ENCODE data around the gene RASGEF1C.
"Not testable (repeated sequence)": the region's sequence is repeated elsewhere in the genome, so short reads cannot be mapped to it uniquely, and the experiment has no call there.

The RASGEF1C gene

GRCh38 chr5:180100621-180101450 lies 108.2 kb downstream of the RASGEF1C start:
- no peak for DNase-seq (ENCODE audit: low read depth in 2 of 2)

DNA sequence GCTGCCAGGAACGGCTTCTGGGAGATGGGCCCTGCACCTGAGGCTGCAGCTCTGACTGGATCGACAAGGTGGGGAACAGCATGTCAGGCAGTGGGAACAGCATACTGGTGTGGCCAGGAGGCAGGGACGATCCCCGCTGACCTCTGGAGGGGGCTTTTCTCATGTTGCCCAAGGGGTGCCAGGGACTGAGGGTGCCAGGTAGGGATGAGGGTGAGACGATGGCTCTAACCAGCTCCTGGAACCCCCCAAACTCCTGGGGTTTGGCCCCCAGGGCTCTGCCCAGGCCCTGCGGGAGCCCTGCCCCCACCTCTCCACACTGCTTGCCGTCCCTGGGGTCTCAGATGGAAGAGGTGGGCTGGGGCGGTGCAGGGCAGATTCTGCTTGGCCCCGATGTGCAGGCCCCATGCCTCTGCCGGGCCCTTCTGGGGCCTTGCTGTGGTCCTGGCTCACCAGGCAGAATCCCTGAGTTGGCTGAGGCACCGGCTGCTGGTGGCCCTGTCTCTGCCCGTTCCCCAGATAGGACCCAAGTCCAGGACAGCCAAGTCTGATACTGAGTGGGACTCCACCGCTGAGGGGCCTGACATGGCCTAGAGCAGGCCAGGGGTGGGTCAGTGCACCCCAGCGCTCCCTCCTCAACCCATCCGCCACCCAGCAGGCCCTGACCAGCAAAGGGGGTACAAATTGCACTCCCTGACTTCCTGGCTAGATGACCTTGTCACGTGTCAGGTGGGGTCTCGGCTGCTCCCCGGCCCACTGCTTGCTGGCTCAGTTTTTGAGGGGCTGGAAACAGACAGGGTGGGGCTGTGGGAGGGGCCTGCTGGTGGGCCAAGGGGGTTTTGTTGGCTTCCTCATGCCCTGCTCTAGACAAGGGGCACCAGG lies 109.0 kb downstream of the RASGEF1C start:
- no peak for DNase-seq (ENCODE audit: low read depth in 2 of 2)

DNA sequence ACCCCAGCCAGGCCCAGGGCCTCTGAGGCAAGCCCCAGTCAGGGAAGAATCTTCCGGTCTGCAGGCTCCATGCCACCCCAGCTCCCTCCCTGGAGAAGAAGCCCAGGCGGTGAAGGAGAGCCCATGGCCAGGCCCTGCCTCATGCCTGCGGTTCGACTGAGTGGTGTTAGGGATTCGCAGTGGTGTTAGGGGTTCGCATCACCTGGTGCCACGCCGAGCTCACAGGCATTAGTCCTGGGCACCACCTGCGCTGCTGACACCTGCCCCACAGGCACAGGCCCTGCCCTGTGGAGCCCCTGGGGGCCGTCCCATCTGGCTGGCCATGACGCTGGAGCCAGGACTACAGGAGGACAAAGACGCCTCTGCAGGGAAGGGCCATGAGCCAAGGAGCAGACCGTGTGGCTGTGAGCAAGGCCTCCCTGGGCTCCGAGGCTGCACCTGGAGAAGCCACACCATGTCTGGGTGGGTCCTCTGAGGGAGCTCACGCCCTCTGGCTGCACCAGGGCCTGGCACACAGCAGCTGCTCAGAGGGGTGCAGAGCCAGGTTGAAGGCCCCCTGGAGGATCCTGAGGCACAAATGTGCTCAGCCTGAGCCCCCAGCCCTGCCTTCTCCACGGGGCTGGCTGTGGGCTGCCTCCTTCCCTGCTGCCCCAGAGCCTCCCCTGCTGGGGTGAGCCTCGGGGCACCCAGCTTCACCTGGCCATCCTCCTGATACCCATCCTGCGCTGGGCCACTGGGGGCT lies 109.8 kb downstream of the RASGEF1C start:
- DNase-seq (ENCODE audit: low read depth in 2 of 2) = no peak

DNA sequence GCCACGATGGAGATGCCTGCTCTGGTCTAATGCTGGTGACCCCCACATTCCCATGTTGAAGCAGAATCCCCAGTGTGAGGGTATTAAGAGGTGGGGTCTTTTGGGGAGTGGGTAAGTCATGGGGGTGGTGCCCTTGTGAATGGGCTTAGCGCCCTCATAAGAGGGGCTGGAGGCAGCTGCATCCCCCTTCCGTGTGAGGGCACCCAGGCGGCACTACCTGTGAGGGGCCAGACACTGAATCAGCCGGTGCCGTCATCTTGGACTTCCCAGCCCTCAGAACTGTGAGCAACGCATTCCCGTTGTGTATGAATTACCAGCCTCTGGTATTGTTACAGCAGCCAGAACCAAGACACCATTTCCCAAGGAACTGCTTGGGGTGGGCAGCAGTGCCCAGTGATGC lies 110.5 kb downstream of the RASGEF1C start:
- no peak for DNase-seq (ENCODE audit: low read depth in 2 of 2)

DNA sequence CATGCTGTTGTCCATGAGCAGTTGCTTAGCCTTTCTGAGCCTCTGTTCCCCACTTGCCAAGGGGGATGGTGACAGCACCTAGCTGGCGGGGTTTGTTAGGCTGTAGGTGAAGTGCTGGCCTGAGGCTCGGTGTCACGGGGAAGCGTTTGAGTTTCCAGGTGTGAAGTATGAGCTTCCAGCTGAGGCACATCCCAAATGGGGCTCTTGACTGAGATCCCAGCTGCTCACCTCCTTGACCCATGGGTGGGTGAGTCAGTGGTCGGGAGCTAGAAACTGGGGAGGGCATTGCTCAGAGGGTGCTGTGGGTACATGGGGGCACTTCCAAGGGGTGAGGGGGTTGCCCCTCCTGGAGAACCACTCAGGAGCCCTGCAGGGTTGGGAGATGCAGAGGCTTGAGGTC lies 111.1 kb downstream of the RASGEF1C start:
- DNase-seq (ENCODE audit: low read depth in 2 of 2) = no peak

GRCh38 chr5:180097163-180097894 lies 111.7 kb downstream of the RASGEF1C start:
- DNase-seq (ENCODE audit: low read depth in 2 of 2) = no peak

GRCh38 chr5:180096616-180097015 lies 112.4 kb downstream of the RASGEF1C start:
- no peak for DNase-seq (ENCODE audit: low read depth in 2 of 2)

- no peak for DNase-seq (ENCODE audit: low read depth in 2 of 2)
These were observed 113.5 kb downstream of the RASGEF1C start for GRCh38 chr5:180095545-180095944.

GRCh38 chr5:180093651-180094382 lies 115.2 kb downstream of the RASGEF1C start:
- no peak for DNase-seq (ENCODE audit: low read depth in 2 of 2)

GRCh38 chr5:180093241-180093640 lies 115.8 kb downstream of the RASGEF1C start:
- DNase-seq (ENCODE audit: low read depth in 2 of 2) = no peak

- DNase-seq (ENCODE audit: low read depth in 2 of 2) = no peak
These were observed 118.1 kb downstream of the RASGEF1C start for GRCh38 chr5:180090769-180091546.

GRCh38 chr5:180090098-180090768 lies 118.8 kb downstream of the RASGEF1C start:
- DNase-seq (ENCODE audit: low read depth in 2 of 2) = peak; percentile 55 to 70

GRCh38 chr5:180089628-180090027 lies 119.4 kb downstream of the RASGEF1C start:
- not testable (repeated sequence) for DNase-seq (ENCODE audit: low read depth in 2 of 2)

GRCh38 chr5:180088561-180088960 lies 120.5 kb downstream of the RASGEF1C start:
- DNase-seq (ENCODE audit: low read depth in 2 of 2) = no peak

GRCh38 chr5:180086816-180087399 lies 122.1 kb downstream of the RASGEF1C start:
- no peak for DNase-seq (ENCODE audit: low read depth in 2 of 2)

GRCh38 chr5:180085837-180086236 lies 123.2 kb downstream of the RASGEF1C start:
- no peak for DNase-seq (ENCODE audit: low read depth in 2 of 2)

DNA sequence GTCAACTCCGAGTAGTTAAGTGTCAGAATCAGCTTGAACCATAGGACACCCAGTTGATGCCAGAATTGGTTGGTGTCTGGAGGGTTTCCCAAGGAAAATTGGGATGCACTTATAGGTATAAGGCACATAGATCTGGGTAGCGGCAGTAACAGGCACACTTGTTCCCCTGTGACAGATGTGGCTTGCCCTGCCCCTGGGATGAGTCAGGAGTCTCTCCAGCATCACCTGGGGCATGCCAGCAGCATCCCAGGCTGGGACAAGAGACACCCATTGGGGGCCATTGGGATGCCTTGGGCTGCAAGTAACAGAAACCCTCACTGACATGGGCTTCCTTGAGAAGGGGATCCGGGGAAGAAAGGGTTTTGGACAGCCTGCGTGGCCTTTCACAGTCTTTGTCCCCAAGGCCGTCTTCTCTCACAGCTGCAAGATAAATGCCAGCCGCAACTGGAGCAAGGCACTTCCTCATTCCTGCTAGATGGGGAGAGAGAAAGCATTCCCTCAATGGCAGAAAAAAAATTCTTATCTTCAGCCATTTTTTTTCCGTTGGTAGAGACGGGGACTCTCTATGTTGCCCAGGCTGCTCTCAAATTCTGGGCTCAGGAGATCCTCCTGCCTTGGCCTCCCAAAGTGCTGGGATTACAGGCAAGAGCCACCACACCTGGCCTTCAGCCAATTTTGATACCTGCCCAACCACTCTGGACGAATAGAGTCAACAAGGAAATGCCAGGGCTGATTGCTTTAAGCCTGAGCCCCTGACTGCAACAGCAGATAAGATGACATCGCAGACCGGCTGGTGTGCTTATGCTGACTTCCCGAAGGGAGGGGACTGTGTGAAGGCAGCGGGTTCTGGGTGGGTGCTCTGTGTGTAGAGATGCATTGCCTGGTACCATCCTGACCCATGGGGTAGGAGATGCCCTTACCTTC lies 124.1 kb downstream of the RASGEF1C start:
- DNase-seq (ENCODE audit: low read depth in 2 of 2) = no peak

DNA sequence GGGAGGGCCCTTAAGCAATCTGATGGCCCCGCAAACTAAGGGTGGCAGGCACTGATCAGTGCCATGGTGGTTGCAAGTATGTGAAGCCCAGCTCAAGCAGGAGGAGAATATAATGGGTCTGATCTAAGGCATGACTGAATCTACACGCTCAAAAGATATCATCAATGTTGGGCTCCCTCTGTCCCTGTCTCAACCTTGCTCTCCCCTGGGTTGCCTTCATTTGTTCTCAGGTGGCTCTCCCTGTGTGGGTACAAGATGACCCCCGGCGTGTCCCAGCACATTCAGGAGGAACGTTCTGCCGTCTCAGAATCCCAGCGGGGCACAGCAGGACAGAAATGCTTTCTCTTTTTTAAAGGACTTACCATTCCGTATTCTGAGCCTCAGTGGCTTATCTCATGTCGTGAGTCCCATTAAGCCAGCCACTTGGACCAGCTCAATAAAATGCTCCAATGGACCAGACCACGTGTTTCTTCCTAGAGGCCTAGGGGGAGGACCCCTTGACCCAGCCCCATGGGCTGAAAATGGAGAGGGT lies 125.4 kb downstream of the RASGEF1C start:
- DNase-seq (ENCODE audit: low read depth in 2 of 2) = no peak
